Activated naive CD8-positive, alpha-beta T cell treated with anti-CD3 and anti-CD28 coated beads, Interleukin-2, amount 10 ng/mL, durations not matched to agents 7 days and 5 days (primary cell): ENCODE measurements around the gene TMEM94. TPM values are rescaled to one million over a fixed set of nuclear protein-coding genes. Genes with fewer than 3 reads are reported as not detected.
A peak's percentile ranks its signal among the peaks of the same experiment; 100 is the strongest.

Experiments used
- ATAC-seq: fragments of 150-1000 bp; cut with Tn5 transposase; one replicate; pipeline ENCODE4 v1.10.0; 2021; ENCODE audit warnings: low read depth, moderate library complexity
- POLR2A ChIA-PET: fragments of 350-600 bp; sonication (Branson Sonifier 250); formaldehyde crosslinking; loops from one replicate; lab custom pipeline; 2021; ENCODE audit warnings: antibody characterized with exemption; lab: Charles Lee
- DNase-seq: peaks from one replicate; pipeline ENCODE4 v3.0.0; 2021
- H3K27ac Mint-ChIP-seq: one replicate; pipeline ENCODE4 v1.8.0; 2022; ENCODE audit warnings: mild to moderate bottlenecking, mixed read lengths
- H3K27me3 Mint-ChIP-seq: one replicate; pipeline ENCODE4 v1.8.0; 2022; ENCODE audit warnings: mild to moderate bottlenecking, moderate library complexity, mixed read lengths
- H3K36me3 Mint-ChIP-seq: one replicate; pipeline ENCODE4 v1.8.0; 2021; ENCODE audit warnings: mild to moderate bottlenecking, mixed read lengths
- H3K4me1 Mint-ChIP-seq: one replicate; pipeline ENCODE4 v1.8.0; 2021; ENCODE audit warnings: mixed read lengths
- H3K4me3 Mint-ChIP-seq: one replicate; pipeline ENCODE4 v1.8.0; 2022; ENCODE audit warnings: mild to moderate bottlenecking, moderate library complexity, mixed read lengths
- H3K9me3 Mint-ChIP-seq: one replicate; pipeline ENCODE4 v1.8.0; 2021; ENCODE audit warnings: mixed read lengths
- total RNA-seq, 2 experiments: library from RNA; stranded (reverse); gene quantifications; one replicate each; pipeline ENCODE4 v1.2.3, GENCODE V29; 2021

TMEM94 gene
- total RNA-seq, 2 experiments from 2014 or later, result 112 to 115 TPM

DNA sequence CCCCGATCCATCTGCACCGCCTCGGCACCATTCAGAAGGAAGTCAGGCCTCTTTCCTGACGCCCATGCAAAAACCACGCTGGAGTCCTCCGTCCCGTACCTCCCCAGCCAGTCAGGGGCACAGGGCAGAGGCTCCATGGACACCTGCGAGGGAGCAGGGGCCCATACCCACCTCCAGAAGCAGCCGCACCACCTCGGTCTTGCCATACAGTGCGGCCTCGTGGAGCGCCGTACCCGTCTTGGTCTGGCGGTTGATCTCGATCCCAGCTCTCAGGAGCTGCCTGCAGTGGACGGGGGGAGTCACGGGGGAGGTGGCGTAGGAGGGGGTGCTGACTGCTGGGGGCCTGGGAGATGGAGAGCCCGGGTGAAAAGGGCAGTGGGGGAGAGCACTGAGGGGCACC is 49.7 kb downstream of the TMEM94 start:
- Mint-ChIP-seq H3K27me3 (no peaks in the 10 kb centered on the region), H3K4me3 (no peak overlapping the region), H3K36me3 (no peaks in the 10 kb centered on the region), H3K27ac (no peak overlapping the region), H3K4me1 (no peaks in the 10 kb centered on the region), H3K9me3 (no peaks in the 10 kb centered on the region)
- POLR2A ChIA-PET, result interaction anchor here (0.6 to 1.2 kb wide), 2 partner anchors 10 to 36 kb away, joined by 3 to 8 read pairs; partner anchors contain the start of gene TSEN54
- no peak for DNase-seq
- no peak for ATAC-seq

- no peak overlapping the region for H3K27ac Mint-ChIP-seq
- no peaks in the 10 kb centered on the region for H3K4me1 Mint-ChIP-seq
- no peaks in the 10 kb centered on the region for H3K9me3 Mint-ChIP-seq
- no peaks in the 10 kb centered on the region for H3K27me3 Mint-ChIP-seq
- POLR2A ChIA-PET, result no interaction called here
- H3K36me3 Mint-ChIP-seq, result no peaks in the 10 kb centered on the region
- DNase-seq, result no peak
- no peak for ATAC-seq
- no peak overlapping the region for H3K4me3 Mint-ChIP-seq
Measured at GRCh38 chr17:75506888-75507287, 50.5 kb downstream of the TMEM94 start.

GRCh38 chr17:75507733-75508719 is 51.6 kb downstream of the TMEM94 start:
- POLR2A ChIA-PET, result interaction anchor here (1.4 kb wide), 1 partner anchor 20 kb away, joined by 4 read pairs; no protein-coding TSS in a partner anchor
- Mint-ChIP-seq H3K4me3 (no peak overlapping the region), H3K27ac (no peak overlapping the region), H3K9me3 (no peaks in the 10 kb centered on the region), H3K36me3 (no peaks in the 10 kb centered on the region), H3K4me1 (no peaks in the 10 kb centered on the region), H3K27me3 (no peaks in the 10 kb centered on the region)
- ATAC-seq (no peak), DNase-seq (no peak)

GRCh38 chr17:75508931-75509361 is 52.5 kb downstream of the TMEM94 start:
- H3K36me3 Mint-ChIP-seq, result no peaks in the 10 kb centered on the region

GRCh38 chr17:75509528-75510258 is 53.3 kb downstream of the TMEM94 start:
- ATAC-seq (no peak), DNase-seq (no peak)
- peaks cover 7% of the 10 kb centered on the region for H3K27me3 Mint-ChIP-seq
- H3K9me3 Mint-ChIP-seq, result no peaks in the 10 kb centered on the region
- no peak overlapping the region for H3K27ac Mint-ChIP-seq
- H3K36me3 Mint-ChIP-seq, result no peaks in the 10 kb centered on the region
- H3K4me1 Mint-ChIP-seq, result no peaks in the 10 kb centered on the region
- H3K4me3 Mint-ChIP-seq, result no peak overlapping the region
- POLR2A ChIA-PET, result interaction anchor here (1.4 kb wide), 1 partner anchor 22 kb away, joined by 4 read pairs; no protein-coding TSS in a partner anchor

More at GRCh38 chr17:75508931-75509361, 52.5 kb downstream of the TMEM94 start:
- ATAC-seq (no peak), DNase-seq (no peak)
- Mint-ChIP-seq H3K27me3 (peaks cover 5% of the 10 kb centered on the region), H3K27ac (no peak overlapping the region), H3K4me1 (no peaks in the 10 kb centered on the region), H3K4me3 (no peak overlapping the region), H3K9me3 (no peaks in the 10 kb centered on the region)
- POLR2A ChIA-PET, result interaction anchor here (1.4 kb wide), 1 partner anchor 21 kb away, joined by 4 read pairs; no protein-coding TSS in a partner anchor

GRCh38 chr17:75511270-75511609 is 54.8 kb downstream of the TMEM94 start:
- Mint-ChIP-seq H3K27ac (no peak overlapping the region), H3K36me3 (no peaks in the 10 kb centered on the region), H3K4me3 (no peak overlapping the region), H3K9me3 (no peaks in the 10 kb centered on the region), H3K27me3 (peaks cover 7% of the 10 kb centered on the region), H3K4me1 (no peaks in the 10 kb centered on the region)
- POLR2A ChIA-PET, result no interaction called here
- DNase-seq (no peak), ATAC-seq (no peak)

DNA sequence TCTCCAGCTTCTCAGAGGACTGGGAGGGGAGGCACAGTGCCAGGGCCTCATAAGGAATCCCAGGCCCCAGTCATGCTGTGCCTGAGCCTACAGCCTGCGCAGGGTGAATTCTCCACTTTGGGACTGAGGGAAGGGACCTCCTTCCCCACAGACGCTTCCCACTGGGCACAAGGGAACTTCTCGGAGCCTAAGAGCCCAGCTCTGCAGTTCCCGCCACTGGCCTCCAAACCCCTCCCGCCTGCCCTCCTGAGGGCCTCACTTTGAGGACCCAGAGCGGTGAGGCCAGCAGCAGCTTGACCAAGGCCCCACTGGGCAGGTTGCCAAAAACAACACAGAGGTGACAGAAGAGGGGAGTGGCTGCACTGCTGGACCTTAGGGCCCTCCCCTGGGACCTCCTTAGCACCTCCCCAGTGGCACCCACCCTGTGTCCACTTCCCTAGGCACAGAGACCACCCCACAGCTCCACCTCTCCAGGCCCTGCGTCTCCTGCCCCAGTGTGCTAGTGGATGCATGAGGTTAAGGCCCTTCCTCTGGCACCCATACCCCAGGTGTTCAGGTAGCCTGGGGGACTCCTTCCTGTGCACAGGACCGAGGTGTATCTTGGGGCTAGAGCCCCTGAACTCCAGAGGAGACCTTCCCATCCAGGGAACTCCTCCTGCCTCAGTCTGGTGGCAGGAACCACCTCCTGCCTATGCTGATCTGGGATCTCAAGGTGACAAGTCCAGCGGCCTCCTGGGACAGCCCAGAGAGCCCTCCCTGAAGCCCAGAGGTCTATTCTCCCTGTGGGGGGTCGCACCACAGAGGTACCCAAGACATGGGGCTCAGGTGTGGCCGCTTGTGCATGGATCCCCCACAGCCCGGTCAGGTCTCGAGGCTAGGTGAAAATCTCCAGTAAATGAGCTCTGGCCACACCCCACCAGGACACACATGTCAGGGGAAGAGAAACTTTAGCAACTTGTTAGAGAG is 55.5 kb downstream of the TMEM94 start:
- Mint-ChIP-seq H3K27ac (no peak overlapping the region), H3K9me3 (no peaks in the 10 kb centered on the region), H3K27me3 (peaks cover 7% of the 10 kb centered on the region), H3K36me3 (no peaks in the 10 kb centered on the region), H3K4me1 (no peaks in the 10 kb centered on the region), H3K4me3 (no peak overlapping the region)
- no peak for DNase-seq
- POLR2A ChIA-PET, result interaction anchor here (2.0 kb wide), 1 partner anchor 24 kb away, joined by 5 read pairs; no protein-coding TSS in a partner anchor
- ATAC-seq, result no peak

DNA sequence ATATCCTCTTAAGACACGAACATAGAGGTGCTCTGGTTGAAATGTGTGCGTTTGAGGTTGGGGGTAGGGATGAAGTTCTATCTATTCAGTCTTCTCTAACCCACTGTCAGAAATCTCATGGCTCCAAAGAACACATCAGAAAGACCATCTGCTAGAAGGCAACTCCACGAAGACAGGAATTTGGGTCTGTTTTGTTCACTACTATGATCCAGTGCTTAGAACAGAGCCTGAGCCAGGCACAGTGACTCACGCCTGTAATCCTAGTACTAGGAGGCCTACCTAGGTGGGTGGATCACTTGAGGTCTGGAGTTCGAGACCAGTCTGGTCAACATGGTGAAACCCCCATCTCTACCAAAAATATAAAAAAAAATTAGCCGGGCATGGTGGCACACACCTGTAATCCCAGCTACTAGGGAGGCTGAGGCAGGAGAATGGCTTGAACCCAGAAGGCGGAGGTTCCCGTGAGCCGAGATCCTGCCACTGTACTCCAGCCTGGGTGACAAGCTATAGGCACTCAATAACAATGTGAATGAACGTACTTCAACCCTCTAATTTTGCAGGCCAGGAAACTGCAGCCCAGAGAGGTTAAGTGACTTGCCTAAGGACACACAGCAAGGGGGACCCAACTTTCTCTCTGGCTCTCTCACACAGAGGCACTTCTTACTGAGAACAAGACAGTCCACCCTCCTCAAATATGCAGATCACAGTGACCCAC is 56.6 kb downstream of the TMEM94 start:
- no peak overlapping the region for H3K4me3 Mint-ChIP-seq
- H3K9me3 Mint-ChIP-seq, result no peaks in the 10 kb centered on the region
- POLR2A ChIA-PET, result interaction anchor here (0.6 to 2.0 kb wide), 3 partner anchors 26 to 88 kb away, joined by 3 to 5 read pairs (median 3); no protein-coding TSS in a partner anchor
- peaks cover 7% of the 10 kb centered on the region for H3K27me3 Mint-ChIP-seq
- DNase-seq, result no peak
- H3K4me1 Mint-ChIP-seq, result peaks cover 11% of the 10 kb centered on the region
- no peaks in the 10 kb centered on the region for H3K36me3 Mint-ChIP-seq
- ATAC-seq, result no peak
- H3K27ac Mint-ChIP-seq, result no peak overlapping the region

GRCh38 chr17:75513641-75514000 is 57.2 kb downstream of the TMEM94 start:
- Mint-ChIP-seq H3K27me3 (peaks cover 7% of the 10 kb centered on the region), H3K4me3 (no peak overlapping the region), H3K9me3 (no peaks in the 10 kb centered on the region), H3K4me1 (peaks cover 16% of the 10 kb centered on the region), H3K27ac (no peak overlapping the region), H3K36me3 (peaks cover 3% of the 10 kb centered on the region)
- no peak for DNase-seq
- ATAC-seq, result no peak
- POLR2A ChIA-PET, result interaction anchor here (1.5 to 2.0 kb wide), 2 partner anchors 26 to 75 kb away, joined by 3 to 5 read pairs; no protein-coding TSS in a partner anchor

- Mint-ChIP-seq H3K4me1 (peaks cover 22% of the 10 kb centered on the region), H3K9me3 (no peaks in the 10 kb centered on the region), H3K36me3 (peaks cover 8% of the 10 kb centered on the region), H3K4me3 (peak overlapping the region; percentile 28), H3K27ac (no peak overlapping the region), H3K27me3 (peaks cover 7% of the 10 kb centered on the region)
- DNase-seq (no peak), ATAC-seq (no peak)
- POLR2A ChIA-PET, result interaction anchor here (1.5 kb wide), 1 partner anchor 74 kb away, joined by 3 read pairs; no protein-coding TSS in a partner anchor
Measured at GRCh38 chr17:75514299-75514918, 58.0 kb downstream of the TMEM94 start.

DNA sequence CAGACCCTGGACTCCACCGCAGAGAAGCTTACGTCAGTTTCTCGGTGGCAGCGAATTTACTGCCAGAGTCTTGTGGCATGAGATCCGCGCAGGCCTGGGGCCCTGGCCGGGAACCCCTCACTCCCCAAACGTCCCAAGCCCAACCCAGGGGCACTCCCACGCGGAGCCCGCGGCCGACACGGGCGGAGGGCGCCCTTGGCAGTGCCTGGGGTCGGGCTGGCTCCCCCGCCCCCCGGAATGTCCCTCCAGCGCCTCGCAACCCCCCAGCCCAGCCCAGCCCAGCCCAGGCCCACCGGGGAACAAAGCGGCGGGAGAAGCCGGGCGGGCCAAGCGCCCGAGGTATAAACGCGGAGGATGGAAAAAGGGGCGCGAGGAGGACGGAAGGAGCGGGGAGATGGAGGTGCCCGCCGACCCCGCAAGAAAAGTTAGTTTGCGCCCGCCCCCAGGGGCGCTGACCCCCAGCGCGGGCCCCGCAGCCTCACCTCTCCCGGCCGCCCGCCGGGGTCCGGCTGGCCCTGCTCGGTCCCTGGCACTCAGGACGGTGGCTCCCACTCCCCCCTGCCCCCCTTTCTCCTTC is 58.6 kb downstream of the TMEM94 start:
- peaks cover 12% of the 10 kb centered on the region for H3K36me3 Mint-ChIP-seq
- H3K9me3 Mint-ChIP-seq, result no peaks in the 10 kb centered on the region
- DNase-seq (no peak), ATAC-seq (no peak)
- POLR2A ChIA-PET, result interaction anchor here (1.5 kb wide), 1 partner anchor 74 kb away, joined by 3 read pairs; no protein-coding TSS in a partner anchor
- no peak overlapping the region for H3K27ac Mint-ChIP-seq
- peaks cover 24% of the 10 kb centered on the region for H3K4me1 Mint-ChIP-seq
- H3K27me3 Mint-ChIP-seq, result peaks cover 7% of the 10 kb centered on the region
- no peak overlapping the region for H3K4me3 Mint-ChIP-seq
